Brain microvascular endothelial cell (primary cell): ENCODE results near the gene BRIP1.

Experiments used
- DNase-seq: peaks from one replicate; pipeline ENCODE4 v3.0.0-alpha.2; 2020
- H3K27ac ChIP-seq: fragments of 250-450 bp; sonication (Bioruptor Pico); 2 replicates; pipeline ENCODE4 v1.5.1; 2020; ENCODE audit warnings: mild to moderate bottlenecking, moderate library complexity
- H3K27me3 ChIP-seq: fragments of 250-450 bp; sonication (Bioruptor Pico); replicated peaks from 2 replicates; pipeline ENCODE4 v1.5.1; 2020; ENCODE audit warnings: mild to moderate bottlenecking
- H3K36me3 ChIP-seq: fragments of 250-450 bp; sonication (Bioruptor Pico); replicated peaks from 2 replicates; pipeline ENCODE4 v1.5.1; 2020; ENCODE audit warnings: mild to moderate bottlenecking
- H3K4me3 ChIP-seq: 2 replicates; pipeline ENCODE4 v1.5.1; 2011; ENCODE audit warnings: low read depth, mild to moderate bottlenecking, control low read depth, low read length, moderate library complexity
- CTCF ChIP-seq: IDR thresholded peaks from 2 replicates; pipeline ENCODE4 v1.5.1; 2011; ENCODE audit warnings: low read depth, mild to moderate bottlenecking, moderate library complexity, low read length, control low read depth, inconsistent platforms; ENCODE audit errors: missing control alignments
- in situ Hi-C: cut with HindIII; loops from 2 replicates; pipeline ENCODE4 v1.10.0; 2017; ENCODE audit warnings: low sequenced_read_pairs, low pct_ligation_motif_present

The BRIP1 gene

GRCh38 chr17:61770043-61770442 lies 93.3 kb downstream of the BRIP1 start:
- DNase-seq = peak; percentile 2
- no peaks in the 10 kb centered on the region for H3K36me3 ChIP-seq
- no peaks in the 10 kb centered on the region for H3K27me3 ChIP-seq
- TF ChIP-seq CTCF = no peak
- in situ Hi-C loops = no loop called here
- H3K27ac ChIP-seq = no peak overlapping the region
- no peak overlapping the region for H3K4me3 ChIP-seq

- in situ Hi-C loops = no loop called here
- Histone ChIP-seq H3K27ac (no peak overlapping the region), H3K27me3 (no peaks in the 10 kb centered on the region), H3K4me3 (no peak overlapping the region), H3K36me3 (no peaks in the 10 kb centered on the region)
- DNase-seq = no peak
- no peak for TF ChIP-seq CTCF
Measured at GRCh38 chr17:61768405-61768804, 94.9 kb downstream of the BRIP1 start.

- DNase-seq = no peak
- TF ChIP-seq CTCF = no peak
- Histone ChIP-seq H3K4me3 (no peak overlapping the region), H3K27ac (no peak overlapping the region), H3K27me3 (no peaks in the 10 kb centered on the region), H3K36me3 (no peaks in the 10 kb centered on the region)
- in situ Hi-C loops = no loop called here
Measured at GRCh38 chr17:61766520-61766919, 96.8 kb downstream of the BRIP1 start.

GRCh38 chr17:61764846-61765245 lies 98.5 kb downstream of the BRIP1 start:
- in situ Hi-C loops = no loop called here
- Histone ChIP-seq H3K27me3 (no peaks in the 10 kb centered on the region), H3K27ac (no peak overlapping the region), H3K4me3 (no peak overlapping the region), H3K36me3 (no peaks in the 10 kb centered on the region)
- no peak for TF ChIP-seq CTCF
- no peak for DNase-seq

GRCh38 chr17:61761827-61762226 lies 101.5 kb downstream of the BRIP1 start:
- Histone ChIP-seq H3K4me3 (no peak overlapping the region), H3K27ac (no peak overlapping the region), H3K27me3 (no peaks in the 10 kb centered on the region), H3K36me3 (no peaks in the 10 kb centered on the region)
- in situ Hi-C loops = no loop called here
- TF ChIP-seq CTCF = no peak
- no peak for DNase-seq

- Histone ChIP-seq H3K36me3 (no peaks in the 10 kb centered on the region), H3K4me3 (no peak overlapping the region), H3K27me3 (no peaks in the 10 kb centered on the region), H3K27ac (no peak overlapping the region)
- no peak for DNase-seq
- TF ChIP-seq CTCF = no peak
- in situ Hi-C loops = no loop called here
Measured at GRCh38 chr17:61759362-61759761, 104.0 kb downstream of the BRIP1 start.
